Right hindlimb (tissue), 1 donor: Measurements from ENCODE around the gene CCBE1.
"Not testable (repeated sequence)": the region's sequence is repeated elsewhere in the genome, so short reads cannot be mapped to it uniquely, and the experiment has no call there.

ENCODE experiments used
- DNase-seq: peaks from one replicate; pipeline ENCODE4 v3.0.0-alpha.2; 2018

The CCBE1 gene

GRCh38 chr18:59520562-59521355 is 176.5 kb downstream of the CCBE1 start:
- no peak for DNase-seq

DNA sequence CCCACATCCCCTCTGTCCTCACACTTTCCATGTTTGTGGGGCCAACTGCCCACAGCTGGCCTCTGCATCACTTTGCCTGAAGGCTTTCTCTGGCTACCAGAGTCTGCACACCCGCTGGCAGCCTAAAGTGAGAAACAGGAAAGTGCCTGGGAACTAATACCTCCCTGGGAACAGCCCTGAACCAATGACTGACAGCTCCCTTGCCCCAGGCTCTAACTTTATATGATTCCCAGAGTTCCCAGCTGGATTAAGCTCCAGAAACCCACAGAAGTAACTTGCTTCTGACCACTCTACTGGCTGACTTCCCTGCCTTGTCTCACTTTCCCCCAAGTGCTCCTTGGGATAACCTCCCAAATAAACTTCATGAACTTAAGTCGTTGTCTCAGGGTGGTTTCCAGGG is 178.5 kb downstream of the CCBE1 start:
- DNase-seq, result no peak

DNA sequence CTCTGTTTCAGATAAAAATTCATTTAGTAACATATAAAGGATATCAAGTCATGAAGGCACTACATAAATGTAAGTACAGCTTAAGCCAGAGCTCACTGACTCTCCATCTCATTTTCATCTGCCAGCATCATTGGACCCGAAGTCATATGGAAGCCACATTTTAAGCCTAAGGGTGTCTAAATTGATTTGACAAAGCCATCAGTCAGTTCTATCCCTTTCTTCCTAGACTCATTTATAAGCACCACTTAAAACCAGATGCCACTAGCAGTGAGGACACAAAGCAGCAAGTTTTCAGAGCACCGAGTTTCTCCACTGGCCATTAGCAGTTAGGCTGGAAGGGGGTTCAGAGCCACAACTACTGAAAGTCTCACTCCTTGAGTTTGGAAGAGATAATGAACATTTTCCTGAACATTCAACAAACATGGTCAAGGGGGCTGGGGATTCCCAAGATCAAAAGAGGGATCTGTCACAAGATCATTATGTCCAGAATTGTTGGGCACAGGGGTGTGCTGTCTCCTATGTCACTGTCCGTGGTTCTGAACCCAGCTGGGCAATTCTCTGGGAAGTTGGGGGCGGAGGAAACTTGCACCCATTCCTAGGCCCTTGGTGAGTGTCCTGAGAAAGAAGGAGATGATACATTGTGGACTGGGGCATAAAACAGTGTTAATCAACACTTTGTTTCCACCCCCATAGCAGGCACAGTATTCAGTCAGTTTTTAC is 179.6 kb downstream of the CCBE1 start:
- DNase-seq, result peak; percentile 43

- DNase-seq, result no peak
Observed at GRCh38 chr18:59516356-59517155, 180.7 kb downstream of the CCBE1 start.

DNA sequence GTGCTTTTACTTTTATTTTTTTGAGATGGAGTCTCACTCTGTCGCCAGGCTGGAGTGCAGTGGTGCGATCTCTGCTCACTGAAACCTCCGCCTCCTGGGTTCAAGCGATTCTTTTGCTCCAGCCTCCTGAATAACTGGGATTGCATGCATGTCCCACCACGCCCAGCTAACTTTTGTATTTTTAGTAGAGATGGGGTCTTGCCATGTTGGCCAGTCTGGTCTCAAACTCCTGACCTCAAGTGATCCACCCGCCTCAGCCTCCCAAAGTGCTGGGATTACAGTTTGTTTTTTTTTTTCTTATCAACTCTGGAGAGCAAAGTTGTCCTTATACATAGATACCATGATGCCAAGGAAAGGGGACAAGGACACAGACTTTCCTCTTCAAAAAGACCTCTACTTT is 181.3 kb downstream of the CCBE1 start:
- DNase-seq, result not testable (repeated sequence)

GRCh38 chr18:59515147-59515546 is 182.1 kb downstream of the CCBE1 start:
- DNase-seq, result no peak

DNA sequence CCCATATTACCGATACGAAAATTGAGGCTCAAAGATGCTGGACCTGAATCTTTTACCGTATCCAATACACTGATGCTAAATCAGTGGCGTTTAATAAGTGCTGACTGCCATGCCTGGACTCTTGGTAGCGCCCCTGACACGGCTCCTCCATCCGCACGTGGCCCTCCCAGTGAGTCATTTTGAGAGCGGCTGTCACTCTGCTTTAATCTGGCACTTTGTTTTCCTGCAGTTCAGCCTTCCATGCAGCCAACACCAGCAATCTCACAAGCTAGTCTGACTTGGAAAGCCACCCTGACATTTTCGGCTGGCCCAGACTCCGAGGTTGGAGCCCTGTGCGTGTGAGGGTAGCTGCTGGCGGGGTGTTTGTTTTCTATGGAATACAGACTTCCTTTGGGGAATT is 183.0 kb downstream of the CCBE1 start:
- peak; percentile 76 for DNase-seq

DNA sequence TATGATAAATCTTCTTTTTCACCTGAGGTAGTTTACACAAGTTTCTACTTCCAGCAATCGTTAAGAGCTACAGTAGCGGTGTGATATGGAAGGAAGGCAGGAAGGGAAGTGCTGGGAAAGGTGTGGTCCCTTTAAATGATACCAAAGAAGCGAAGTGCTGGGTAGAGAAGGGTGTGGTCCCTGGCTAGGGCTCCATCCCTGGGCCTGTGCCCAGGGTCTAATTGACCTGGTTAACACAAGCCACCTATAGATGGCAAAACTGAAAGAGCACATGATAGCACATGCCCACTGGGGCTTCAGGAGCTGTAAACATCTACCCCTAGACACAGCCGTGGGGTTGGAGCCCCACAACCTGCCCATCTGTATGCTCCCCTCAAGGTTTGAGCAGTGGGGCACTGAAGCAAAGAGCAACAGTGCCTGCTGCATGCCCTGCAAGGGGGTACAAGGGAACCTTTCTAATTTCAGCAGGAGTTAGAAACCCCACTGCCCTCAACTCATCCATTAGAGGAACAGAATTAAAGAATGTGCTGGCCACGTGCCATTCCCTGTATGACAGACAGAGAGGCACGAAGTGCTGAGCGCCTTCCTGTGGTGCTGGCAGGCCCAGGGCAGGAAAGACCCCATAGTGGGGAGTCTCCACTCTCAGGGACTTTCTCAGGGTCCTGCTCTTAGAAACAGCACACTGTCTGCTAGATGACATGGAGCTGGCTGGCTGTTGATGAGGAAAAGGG is 185.0 kb downstream of the CCBE1 start:
- DNase-seq, result no peak

DNA sequence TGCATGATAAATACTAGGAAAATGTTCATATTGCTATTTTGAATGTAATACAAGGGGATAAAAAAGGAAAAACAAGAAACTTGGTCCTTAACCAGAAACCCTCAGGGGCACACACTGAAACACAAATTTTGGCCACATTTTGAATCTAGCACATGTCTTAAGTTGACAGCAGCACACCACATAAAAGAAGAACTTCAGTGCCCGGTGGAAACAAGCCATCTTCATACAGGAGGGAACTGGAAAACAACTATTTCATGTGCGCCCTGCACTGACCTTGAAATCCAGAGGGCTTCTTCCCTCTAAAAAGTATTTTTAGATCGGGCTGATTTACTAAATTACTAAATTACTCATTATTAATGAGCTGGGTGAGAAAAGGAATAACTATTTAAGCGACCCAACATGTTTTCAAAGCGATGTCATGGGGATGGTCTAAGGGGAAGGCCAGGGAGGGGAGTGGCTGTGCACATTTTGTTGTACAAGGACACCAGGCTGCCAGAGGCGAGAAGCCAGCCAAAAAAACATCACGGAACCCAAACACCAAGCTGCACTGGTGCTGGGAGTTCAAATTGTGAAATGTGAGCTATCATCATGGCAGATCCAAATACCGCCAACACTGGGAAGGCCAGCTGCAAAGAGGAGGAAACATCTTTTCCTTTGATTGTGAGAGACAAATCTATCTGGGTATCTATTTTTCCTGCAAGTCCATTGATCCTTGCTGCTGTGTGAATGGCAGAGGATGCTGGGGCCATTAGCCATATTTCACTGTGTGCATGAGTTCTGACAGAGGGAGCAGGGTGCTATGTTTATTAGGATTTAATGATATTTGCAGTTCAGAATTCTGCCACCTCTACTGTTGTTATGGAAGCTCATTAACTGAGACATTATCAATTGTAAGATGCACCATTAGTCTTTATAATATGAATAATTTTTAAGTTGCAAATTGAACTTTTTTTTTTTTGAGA is 187.5 kb downstream of the CCBE1 start:
- no peak for DNase-seq

GRCh38 chr18:59505356-59505755 is 191.9 kb downstream of the CCBE1 start:
- DNase-seq, result no peak

GRCh38 chr18:59502274-59503175 is 194.7 kb downstream of the CCBE1 start:
- DNase-seq, result peak; percentile 81

DNA sequence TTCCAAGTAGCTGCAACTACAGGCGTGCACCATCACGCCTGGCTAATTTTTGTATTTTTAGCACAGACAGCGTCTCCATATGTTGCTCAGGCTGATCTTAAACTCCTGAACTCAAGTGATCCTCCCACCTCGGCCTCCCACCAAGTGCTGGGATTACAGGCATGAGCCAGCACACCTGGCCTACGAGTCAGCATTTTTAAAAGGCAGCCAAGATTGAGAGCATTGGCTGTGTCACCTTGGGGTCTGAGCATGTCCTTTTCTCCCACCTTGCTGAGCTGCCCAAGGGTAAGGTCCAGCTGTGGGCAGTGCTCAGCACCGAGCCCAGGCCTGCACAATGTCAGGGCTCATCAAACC is 195.3 kb downstream of the CCBE1 start:
- peak; percentile 69 for DNase-seq

DNA sequence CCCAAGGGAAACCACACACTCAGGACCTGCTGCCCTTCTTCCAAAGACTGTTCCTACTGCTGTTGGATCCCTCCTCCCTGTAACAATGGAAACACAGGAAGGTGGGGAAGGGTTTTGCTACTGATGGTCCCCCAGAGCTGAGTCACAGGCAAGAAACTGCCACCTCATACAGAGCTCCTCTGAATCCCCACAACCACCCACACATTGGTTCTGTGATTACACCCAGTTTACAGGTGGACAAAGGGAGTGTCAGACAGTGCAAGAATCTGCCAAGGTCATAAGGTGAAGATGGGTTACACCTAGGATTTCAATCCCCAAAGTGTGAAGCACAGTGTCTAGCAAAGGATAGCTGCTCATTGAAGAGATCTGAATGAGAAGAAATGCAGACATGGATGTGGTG is 196.5 kb downstream of the CCBE1 start:
- no peak for DNase-seq

GRCh38 chr18:59498506-59499086 is 198.6 kb downstream of the CCBE1 start:
- DNase-seq, result no peak

DNA sequence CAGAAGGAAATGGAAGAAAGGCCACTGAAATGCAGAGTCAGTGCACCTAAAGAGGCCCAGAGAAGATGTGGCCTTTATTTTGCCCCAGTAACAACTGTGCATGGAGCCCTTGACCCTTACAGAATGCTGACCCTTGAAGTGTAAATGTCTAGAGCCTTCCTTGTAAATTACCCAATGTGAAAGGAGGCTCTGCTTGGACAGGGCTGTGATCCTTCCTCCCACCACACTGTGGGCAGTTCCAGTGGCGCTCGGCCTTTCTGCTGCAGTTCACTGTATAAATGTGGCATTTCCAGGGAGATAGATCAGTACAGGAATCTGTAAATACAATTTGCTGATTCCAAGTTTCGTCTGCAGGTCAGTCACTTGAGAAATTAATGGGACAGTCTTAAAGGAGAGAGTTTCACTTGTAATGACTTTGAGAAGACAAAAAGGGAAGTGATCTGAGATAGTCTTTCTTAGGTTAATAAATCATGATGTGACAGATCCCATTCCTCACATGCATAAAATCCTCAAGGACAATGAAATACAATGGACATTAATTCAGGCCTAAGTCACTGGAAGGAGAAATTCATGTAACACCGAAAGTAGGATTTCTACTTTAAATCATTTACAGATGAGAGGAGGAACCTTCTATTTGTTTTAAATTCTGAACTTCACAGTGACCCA is 204.3 kb downstream of the CCBE1 start:
- DNase-seq, result no peak

DNA sequence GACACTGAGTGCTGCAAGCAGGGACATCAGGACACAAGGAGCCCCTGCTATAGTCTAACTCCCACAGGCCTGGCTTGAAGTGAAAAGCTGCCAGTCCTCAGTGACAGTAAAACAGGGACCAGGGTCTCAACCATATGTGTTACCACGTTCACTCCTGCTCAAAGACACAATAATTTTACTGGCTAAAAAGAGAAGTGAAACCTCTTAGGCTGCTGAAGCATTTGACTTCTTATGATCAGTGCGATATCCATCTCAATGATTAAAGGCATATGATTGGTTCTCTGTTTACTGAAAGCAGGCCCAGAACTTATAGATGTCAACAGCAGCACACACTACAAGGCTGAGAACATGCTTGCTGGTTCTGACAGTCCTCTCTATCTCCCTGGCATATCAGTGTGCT is 208.3 kb downstream of the CCBE1 start:
- DNase-seq, result no peak

- no peak for DNase-seq
Observed at GRCh38 chr18:59485382-59485781, 211.8 kb downstream of the CCBE1 start.

DNA sequence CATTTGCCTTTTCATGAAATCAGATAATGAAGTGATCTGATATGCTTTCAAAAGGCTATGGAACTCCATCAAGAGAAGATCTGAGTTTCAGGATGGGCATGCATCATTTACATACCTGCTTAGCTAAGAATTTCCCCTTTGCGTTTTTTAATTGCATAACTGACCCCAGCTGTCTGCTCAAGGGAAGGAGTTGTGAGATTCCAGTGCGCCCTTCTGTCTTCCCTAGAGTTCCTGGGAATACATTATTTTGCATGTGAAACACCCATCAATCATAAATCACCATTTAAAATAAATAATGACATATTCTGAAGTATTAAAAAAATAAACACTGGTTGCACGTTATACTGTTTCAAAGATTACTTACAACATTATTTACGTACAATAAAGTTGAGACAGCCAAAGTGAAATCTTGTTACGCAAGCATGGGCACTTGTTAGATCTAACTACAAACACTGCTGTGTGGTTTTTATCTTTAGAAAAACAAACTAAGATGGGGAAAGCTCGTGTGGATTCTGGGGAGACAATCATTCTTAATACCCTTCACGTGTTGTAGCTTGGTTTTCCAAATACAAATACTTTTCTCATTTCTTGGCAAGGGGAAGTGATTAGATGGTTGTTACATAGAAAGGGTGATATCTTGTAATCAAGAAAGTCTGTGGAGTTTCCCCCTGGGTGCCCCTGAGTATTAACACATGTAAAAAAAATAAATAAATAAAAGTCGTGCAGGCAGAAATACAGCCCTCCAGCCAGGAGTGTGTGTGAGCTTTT is 212.5 kb downstream of the CCBE1 start:
- peak; percentile 28 for DNase-seq

DNA sequence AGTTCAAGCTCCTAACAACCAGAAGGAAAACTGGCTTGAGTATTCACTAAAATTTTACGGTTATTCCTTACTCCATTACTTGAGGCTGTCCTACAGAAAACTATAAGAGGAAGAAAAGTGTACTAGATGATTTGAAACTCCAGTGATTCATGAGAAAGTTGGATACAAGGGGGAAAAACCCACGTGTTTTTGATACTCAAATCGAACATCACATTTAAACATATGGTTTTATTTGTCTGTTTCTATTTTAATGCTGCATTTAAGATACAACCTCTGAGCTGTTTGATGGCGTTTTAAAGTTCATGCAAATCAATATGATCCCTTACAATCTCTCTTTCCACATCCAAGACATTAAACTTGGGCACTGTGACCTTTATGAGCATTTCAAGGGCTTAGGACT is 213.1 kb downstream of the CCBE1 start:
- DNase-seq, result no peak
